Peyer's patch (tissue), 4 donors: ENCODE measurements around the gene SLC24A4.

ENCODE experiments used
- POLR2A ChIP-seq, 2 donors: fragments of 450-650 bp; IDR thresholded peaks; one replicate each; pipeline ENCODE4 v1.5.1; 2017; ENCODE audit warnings: antibody characterized with exemption in 2 of 2, mild to moderate bottlenecking in 2 of 2, moderate library complexity in 2 of 2
- TF ChIP-seq, protein P1 (sequence below), 6 experiments: fragments of 450-650 bp in 4 of 6; fragments of 200-600 bp in 2 of 6; sonication (generic) in 1 of 6; IDR thresholded peaks; one replicate each; pipeline ENCODE4 v1.5.1; 2017 to 2019; ENCODE audit warnings: antibody characterized with exemption in 6 of 6, mild to moderate bottlenecking in 3 of 6, moderate library complexity in 1 of 6

DNA sequence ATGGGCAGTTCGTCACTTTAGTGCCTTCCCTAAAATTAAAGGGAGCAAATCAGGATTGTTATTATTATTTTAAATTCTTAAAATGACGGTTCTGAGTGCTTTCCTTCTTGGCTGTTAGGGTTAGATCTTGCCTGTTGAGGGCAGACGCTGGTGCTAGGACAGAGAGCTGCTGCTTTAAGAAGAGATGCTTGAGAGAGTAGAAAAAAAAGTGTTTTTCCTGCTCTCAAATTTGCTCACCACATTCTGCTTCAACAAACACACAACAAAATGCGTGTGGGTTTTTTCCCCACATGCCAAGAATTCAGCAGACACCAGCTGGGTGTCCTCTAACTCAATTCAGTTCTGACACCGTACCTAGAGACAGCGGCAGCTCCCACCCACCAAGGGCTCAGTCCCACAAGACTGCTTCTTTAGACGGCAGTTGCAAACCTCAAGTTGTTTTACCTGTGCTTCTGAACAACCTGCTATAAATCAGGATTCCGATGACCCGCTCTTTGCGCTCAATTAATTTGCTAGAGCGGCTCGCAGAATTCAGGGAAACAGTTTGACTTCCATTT, 114.8 kb downstream of the SLC24A4 start:
- no peak for TF ChIP-seq POLR2A (IDR thresholded peaks at IDR 0.05)
- TF ChIP-seq, protein P1, sequence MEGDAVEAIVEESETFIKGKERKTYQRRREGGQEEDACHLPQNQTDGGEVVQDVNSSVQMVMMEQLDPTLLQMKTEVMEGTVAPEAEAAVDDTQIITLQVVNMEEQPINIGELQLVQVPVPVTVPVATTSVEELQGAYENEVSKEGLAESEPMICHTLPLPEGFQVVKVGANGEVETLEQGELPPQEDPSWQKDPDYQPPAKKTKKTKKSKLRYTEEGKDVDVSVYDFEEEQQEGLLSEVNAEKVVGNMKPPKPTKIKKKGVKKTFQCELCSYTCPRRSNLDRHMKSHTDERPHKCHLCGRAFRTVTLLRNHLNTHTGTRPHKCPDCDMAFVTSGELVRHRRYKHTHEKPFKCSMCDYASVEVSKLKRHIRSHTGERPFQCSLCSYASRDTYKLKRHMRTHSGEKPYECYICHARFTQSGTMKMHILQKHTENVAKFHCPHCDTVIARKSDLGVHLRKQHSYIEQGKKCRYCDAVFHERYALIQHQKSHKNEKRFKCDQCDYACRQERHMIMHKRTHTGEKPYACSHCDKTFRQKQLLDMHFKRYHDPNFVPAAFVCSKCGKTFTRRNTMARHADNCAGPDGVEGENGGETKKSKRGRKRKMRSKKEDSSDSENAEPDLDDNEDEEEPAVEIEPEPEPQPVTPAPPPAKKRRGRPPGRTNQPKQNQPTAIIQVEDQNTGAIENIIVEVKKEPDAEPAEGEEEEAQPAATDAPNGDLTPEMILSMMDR (IDR thresholded peaks at IDR 0.05): no peak
